Neural cell (in vitro differentiated cells): ENCODE measurements around the gene MYRIP. TPM values are rescaled to one million over a fixed set of nuclear protein-coding genes. Genes with fewer than 3 reads are reported as not detected.
"Not testable (repeated sequence)": the region's sequence is repeated elsewhere in the genome, so short reads cannot be mapped to it uniquely, and the experiment has no call there.

Experiments
- H2AFZ ChIP-seq: fragments of 200-600, 300-800 bp; sonication (generic), shearing (Covaris generic); 2 replicates; pipeline ENCODE4 v1.6.0; 2014; ENCODE audit warnings: low read depth, mild to moderate bottlenecking, antibody characterized with exemption, low read length, moderate library complexity
- H3F3A ChIP-seq: fragments of 200-600 bp; shearing (Covaris generic); 2 replicates; pipeline ENCODE4 v1.6.1; 2016; ENCODE audit warnings: mild to moderate bottlenecking, moderate library complexity, mixed read lengths, antibody characterized with exemption, low read length; ENCODE audit not compliant: insufficient read depth, poor library complexity, severe bottlenecking
- H3K27ac ChIP-seq: fragments of 200-600, 300-800 bp; sonication (generic), shearing (Covaris generic); 2 replicates; pipeline ENCODE4 v1.5.1; 2014; ENCODE audit warnings: mild to moderate bottlenecking, low read length, moderate library complexity
- H3K27me3 ChIP-seq: fragments of 300-800, 200-600 bp; sonication (generic), shearing (Covaris generic); 2 replicates; pipeline ENCODE4 v1.6.0; 2014; ENCODE audit warnings: mild to moderate bottlenecking, low read depth, low read length, moderate library complexity; ENCODE audit not compliant: insufficient read depth
- H3K36me3 ChIP-seq: fragments of 300-800, 200-600 bp; sonication (generic), shearing (Covaris generic); 2 replicates; pipeline ENCODE4 v1.5.1; 2014; ENCODE audit warnings: mild to moderate bottlenecking, antibody characterized with exemption, low read length, moderate library complexity; ENCODE audit not compliant: insufficient read depth
- H3K4me2 ChIP-seq: fragments of 300-800, 200-600 bp; sonication (generic), shearing (Covaris generic); 2 replicates; pipeline ENCODE4 v1.6.0; 2014; ENCODE audit warnings: mild to moderate bottlenecking, low read length
- H3K4me3 ChIP-seq: fragments of 300-800, 200-600 bp; sonication (generic), shearing (Covaris generic); 2 replicates; pipeline ENCODE4 v1.5.1; 2014; ENCODE audit warnings: mild to moderate bottlenecking, low read length, moderate library complexity
- H3K79me2 ChIP-seq: fragments of 200-600 bp; shearing (Covaris generic); replicated peaks from 2 replicates; pipeline ENCODE4 v1.6.0; 2014; ENCODE audit warnings: mild to moderate bottlenecking, low read length, moderate library complexity; ENCODE audit not compliant: insufficient read depth
- H3K9ac ChIP-seq: fragments of 300-800, 200-600 bp; sonication (generic), shearing (Covaris generic); 2 replicates; pipeline ENCODE4 v1.6.1; 2016; ENCODE audit warnings: mild to moderate bottlenecking, low read length, mixed read lengths
- H3K9me2 ChIP-seq: fragments of 200-600 bp; shearing (Covaris generic); 2 replicates; pipeline ENCODE4 v1.6.1; 2016; ENCODE audit warnings: mild to moderate bottlenecking, low read length, mixed read lengths; ENCODE audit not compliant: insufficient read depth
- H3K9me3 ChIP-seq: fragments of 200-600, 300-800 bp; sonication (generic), shearing (Covaris generic); 2 replicates; pipeline ENCODE4 v1.6.1; 2016; ENCODE audit warnings: mild to moderate bottlenecking, mixed run types, low read length, moderate library complexity, mixed read lengths
- H4K20me1 ChIP-seq: fragments of 200-600 bp; shearing (Covaris generic); 2 replicates; pipeline ENCODE4 v1.6.1; 2016; ENCODE audit warnings: mild to moderate bottlenecking, mixed run types; ENCODE audit not compliant: insufficient read depth
- EP300 ChIP-seq: fragments of 450-650 bp; conservative IDR thresholded peaks from 2 replicates; pipeline ENCODE4 v1.6.1; 2014; ENCODE audit warnings: antibody characterized with exemption, mild to moderate bottlenecking, moderate library complexity; ENCODE audit not compliant: poor library complexity, severe bottlenecking
- EZH2 ChIP-seq: fragments of 200-600, 300-800 bp; shearing (Covaris generic), sonication (generic); IDR thresholded peaks from 2 replicates; pipeline ENCODE4 v1.6.1; 2014; ENCODE audit warnings: antibody characterized with exemption, low read length, borderline replicate concordance, mild to moderate bottlenecking; ENCODE audit not compliant: insufficient read depth, poor library complexity, severe bottlenecking
- MXI1 ChIP-seq: fragments of 450-650 bp; conservative IDR thresholded peaks from 2 replicates; pipeline ENCODE4 v1.6.1; 2014; ENCODE audit warnings: antibody characterized with exemption, mild to moderate bottlenecking; ENCODE audit not compliant: poor library complexity, severe bottlenecking
- POLR2AphosphoS5 ChIP-seq: IDR thresholded peaks from 2 replicates; pipeline ENCODE4 v1.6.1; 2012
- RAD21 ChIP-seq: fragments of 450-650 bp; conservative IDR thresholded peaks from 2 replicates; pipeline ENCODE4 v1.6.1; 2014; ENCODE audit warnings: antibody characterized with exemption, mild to moderate bottlenecking, moderate library complexity
- SMC3 ChIP-seq: fragments of 450-650 bp; conservative IDR thresholded peaks from 2 replicates; pipeline ENCODE4 v1.6.1; 2014; ENCODE audit warnings: antibody characterized with exemption, mild to moderate bottlenecking, moderate library complexity; ENCODE audit not compliant: poor library complexity
- TAF1 ChIP-seq: IDR thresholded peaks from 2 replicates; pipeline ENCODE4 v1.6.1; 2012; ENCODE audit warnings: low read depth
- polyA plus RNA-seq: library from polyadenylated mRNA; depleted of rRNA; stranded (reverse); fragments of >200 nt; gene quantifications from 2 replicates; pipeline ENCODE4 v1.2.3, GENCODE V29; 2014
- TF ChIP-seq, protein P1 (sequence below): fragments of 450-650 bp; IDR thresholded peaks from 2 replicates; pipeline ENCODE4 v1.5.1; 2014; ENCODE audit warnings: antibody characterized with exemption, mild to moderate bottlenecking, moderate library complexity; ENCODE audit not compliant: poor library complexity, severe bottlenecking
- TF ChIP-seq, protein P2 (sequence below): IDR thresholded peaks from 2 replicates; pipeline ENCODE4 v1.6.1; 2012; ENCODE audit warnings: borderline replicate concordance

MYRIP gene
- polyA plus RNA-seq, 1 donor from 2014 or later: 0.76 TPM

DNA sequence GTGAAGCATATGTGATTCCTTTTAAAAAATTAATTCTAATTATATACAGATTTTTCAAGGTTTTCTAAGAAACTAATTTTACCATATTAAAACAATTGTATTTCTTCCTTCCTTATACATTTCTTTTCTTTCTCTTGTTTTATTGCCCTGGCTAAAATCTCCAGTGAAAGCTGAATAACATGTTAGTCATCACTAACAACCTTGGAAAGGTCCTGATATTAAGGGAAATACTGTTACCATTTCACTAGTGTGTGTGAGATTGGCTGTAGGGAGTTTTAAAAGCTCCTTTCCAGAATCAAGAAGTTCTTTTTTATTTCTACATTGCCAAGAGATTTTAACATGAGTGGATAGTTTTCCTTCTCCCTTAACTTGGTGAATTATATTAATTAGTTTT lies 270.4 kb downstream of the MYRIP start:
- Histone ChIP-seq H3K27ac (no peak overlapping the region), H3K9me2 (no peaks in the 10 kb centered on the region), H3K79me2 (no peaks in the 10 kb centered on the region), H3F3A (no peaks in the 10 kb centered on the region), H3K4me2 (no peak overlapping the region), H3K9me3 (no peaks in the 10 kb centered on the region), H3K36me3 (no peaks in the 10 kb centered on the region), H3K9ac (no peak overlapping the region), H3K27me3 (no peaks in the 10 kb centered on the region), H2AFZ (no peak overlapping the region), H4K20me1 (no peaks in the 10 kb centered on the region), H3K4me3 (no peak overlapping the region)
- no peak for TF ChIP-seq EP300
- TF ChIP-seq TAF1: no peak
- no peak for TF ChIP-seq EZH2
- TF ChIP-seq, protein P1, sequence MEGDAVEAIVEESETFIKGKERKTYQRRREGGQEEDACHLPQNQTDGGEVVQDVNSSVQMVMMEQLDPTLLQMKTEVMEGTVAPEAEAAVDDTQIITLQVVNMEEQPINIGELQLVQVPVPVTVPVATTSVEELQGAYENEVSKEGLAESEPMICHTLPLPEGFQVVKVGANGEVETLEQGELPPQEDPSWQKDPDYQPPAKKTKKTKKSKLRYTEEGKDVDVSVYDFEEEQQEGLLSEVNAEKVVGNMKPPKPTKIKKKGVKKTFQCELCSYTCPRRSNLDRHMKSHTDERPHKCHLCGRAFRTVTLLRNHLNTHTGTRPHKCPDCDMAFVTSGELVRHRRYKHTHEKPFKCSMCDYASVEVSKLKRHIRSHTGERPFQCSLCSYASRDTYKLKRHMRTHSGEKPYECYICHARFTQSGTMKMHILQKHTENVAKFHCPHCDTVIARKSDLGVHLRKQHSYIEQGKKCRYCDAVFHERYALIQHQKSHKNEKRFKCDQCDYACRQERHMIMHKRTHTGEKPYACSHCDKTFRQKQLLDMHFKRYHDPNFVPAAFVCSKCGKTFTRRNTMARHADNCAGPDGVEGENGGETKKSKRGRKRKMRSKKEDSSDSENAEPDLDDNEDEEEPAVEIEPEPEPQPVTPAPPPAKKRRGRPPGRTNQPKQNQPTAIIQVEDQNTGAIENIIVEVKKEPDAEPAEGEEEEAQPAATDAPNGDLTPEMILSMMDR: no peak
- TF ChIP-seq POLR2AphosphoS5: no peak
- no peak for TF ChIP-seq MXI1
- TF ChIP-seq RAD21: no peak
- TF ChIP-seq SMC3: no peak
- TF ChIP-seq, protein P2, sequence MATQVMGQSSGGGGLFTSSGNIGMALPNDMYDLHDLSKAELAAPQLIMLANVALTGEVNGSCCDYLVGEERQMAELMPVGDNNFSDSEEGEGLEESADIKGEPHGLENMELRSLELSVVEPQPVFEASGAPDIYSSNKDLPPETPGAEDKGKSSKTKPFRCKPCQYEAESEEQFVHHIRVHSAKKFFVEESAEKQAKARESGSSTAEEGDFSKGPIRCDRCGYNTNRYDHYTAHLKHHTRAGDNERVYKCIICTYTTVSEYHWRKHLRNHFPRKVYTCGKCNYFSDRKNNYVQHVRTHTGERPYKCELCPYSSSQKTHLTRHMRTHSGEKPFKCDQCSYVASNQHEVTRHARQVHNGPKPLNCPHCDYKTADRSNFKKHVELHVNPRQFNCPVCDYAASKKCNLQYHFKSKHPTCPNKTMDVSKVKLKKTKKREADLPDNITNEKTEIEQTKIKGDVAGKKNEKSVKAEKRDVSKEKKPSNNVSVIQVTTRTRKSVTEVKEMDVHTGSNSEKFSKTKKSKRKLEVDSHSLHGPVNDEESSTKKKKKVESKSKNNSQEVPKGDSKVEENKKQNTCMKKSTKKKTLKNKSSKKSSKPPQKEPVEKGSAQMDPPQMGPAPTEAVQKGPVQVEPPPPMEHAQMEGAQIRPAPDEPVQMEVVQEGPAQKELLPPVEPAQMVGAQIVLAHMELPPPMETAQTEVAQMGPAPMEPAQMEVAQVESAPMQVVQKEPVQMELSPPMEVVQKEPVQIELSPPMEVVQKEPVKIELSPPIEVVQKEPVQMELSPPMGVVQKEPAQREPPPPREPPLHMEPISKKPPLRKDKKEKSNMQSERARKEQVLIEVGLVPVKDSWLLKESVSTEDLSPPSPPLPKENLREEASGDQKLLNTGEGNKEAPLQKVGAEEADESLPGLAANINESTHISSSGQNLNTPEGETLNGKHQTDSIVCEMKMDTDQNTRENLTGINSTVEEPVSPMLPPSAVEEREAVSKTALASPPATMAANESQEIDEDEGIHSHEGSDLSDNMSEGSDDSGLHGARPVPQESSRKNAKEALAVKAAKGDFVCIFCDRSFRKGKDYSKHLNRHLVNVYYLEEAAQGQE: no peak

DNA sequence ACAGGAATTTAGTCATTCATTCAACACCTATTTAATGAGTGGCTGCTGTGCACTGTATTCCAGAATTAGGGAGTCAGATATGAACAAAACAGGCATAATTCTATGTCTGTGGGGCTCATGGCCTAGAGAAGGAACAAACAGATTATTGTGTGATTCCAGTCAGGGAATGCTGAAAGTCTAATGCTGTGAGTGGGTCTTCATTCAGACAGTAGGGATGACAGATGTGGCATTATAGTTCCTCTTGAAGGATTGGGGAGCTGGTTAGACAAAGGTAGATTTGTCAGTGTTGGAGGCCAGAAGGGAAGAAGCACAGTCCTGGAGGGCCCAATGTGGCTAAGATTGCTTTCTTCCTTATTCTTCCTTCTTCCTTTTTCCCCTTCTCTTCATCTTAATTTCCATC lies 273.7 kb downstream of the MYRIP start:
- no peak overlapping the region for H2AFZ ChIP-seq
- TF ChIP-seq, protein P2: no peak
- TF ChIP-seq TAF1: no peak
- TF ChIP-seq MXI1: no peak
- no peak for TF ChIP-seq SMC3
- TF ChIP-seq RAD21: no peak
- no peak for TF ChIP-seq EP300
- TF ChIP-seq, protein P1: no peak
- TF ChIP-seq EZH2: no peak
- no peak for TF ChIP-seq POLR2AphosphoS5
- no peak overlapping the region for H3K4me3 ChIP-seq
- no peaks in the 10 kb centered on the region for H3K36me3 ChIP-seq
- no peaks in the 10 kb centered on the region for H3K79me2 ChIP-seq
- no peaks in the 10 kb centered on the region for H3K9me3 ChIP-seq
- H3K27me3 ChIP-seq: no peaks in the 10 kb centered on the region
- H4K20me1 ChIP-seq: no peaks in the 10 kb centered on the region
- no peak overlapping the region for H3K9ac ChIP-seq
- no peaks in the 10 kb centered on the region for H3F3A ChIP-seq
- H3K9me2 ChIP-seq: no peaks in the 10 kb centered on the region
- no peak overlapping the region for H3K27ac ChIP-seq
- no peak overlapping the region for H3K4me2 ChIP-seq

DNA sequence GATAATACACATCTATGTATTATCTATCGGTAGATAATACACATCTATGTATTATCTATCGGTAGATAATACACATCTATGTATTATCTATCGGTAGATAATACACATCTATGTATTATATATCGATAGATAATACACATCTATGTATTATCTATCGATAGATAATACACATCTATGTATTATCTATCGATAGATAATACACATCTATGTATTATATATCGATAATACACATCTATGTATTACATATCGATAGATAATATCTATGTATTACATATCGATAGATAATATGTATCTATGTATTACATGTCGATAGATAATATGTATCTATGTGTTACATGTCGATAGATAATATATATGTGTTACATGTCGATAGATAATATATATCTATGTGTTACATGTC lies 275.0 kb downstream of the MYRIP start:
- not testable (repeated sequence) for H3K27me3 ChIP-seq, H3K9me3 ChIP-seq, H3K4me3 ChIP-seq, H4K20me1 ChIP-seq, H3K36me3 ChIP-seq, H3K9ac ChIP-seq, H3F3A ChIP-seq, H3K9me2 ChIP-seq, H3K27ac ChIP-seq, H3K79me2 ChIP-seq, H3K4me2 ChIP-seq, H2AFZ ChIP-seq
